ENCODE data around the gene HHLA2. TPM values are rescaled to one million over a fixed set of nuclear protein-coding genes. Genes with fewer than 3 reads are reported as not detected.

Gene HHLA2
- total RNA-seq, 1 donor: not detected

- no peak overlapping the region for H3K4me3 ChIP-seq (ENCODE audit: low read depth, low read length)
- no peak for TF ChIP-seq CTCF (IDR thresholded peaks at IDR 0.05; ENCODE audit: insufficient read depth, low read length)
- DNase-seq (ENCODE audit: low read depth): peak; percentile 44
Measured at GRCh38 chr3:108346301-108347227, 50.2 kb downstream of the HHLA2 start.

GRCh38 chr3:108352176-108352575 lies 55.8 kb downstream of the HHLA2 start:
- no peak overlapping the region for H3K4me3 ChIP-seq (ENCODE audit: low read depth, low read length)
- TF ChIP-seq CTCF (IDR thresholded peaks at IDR 0.05; ENCODE audit: insufficient read depth, low read length): no peak

GRCh38 chr3:108354562-108354961 lies 58.2 kb downstream of the HHLA2 start:
- TF ChIP-seq CTCF (IDR thresholded peaks at IDR 0.05; ENCODE audit: insufficient read depth, low read length): no peak
- no peak overlapping the region for H3K4me3 ChIP-seq (ENCODE audit: low read depth, low read length)
- DNase-seq (ENCODE audit: low read depth): no peak

More at GRCh38 chr3:108352176-108352575, 55.8 kb downstream of the HHLA2 start:
- DNase-seq (ENCODE audit: low read depth): no peak

- no peak for TF ChIP-seq CTCF (IDR thresholded peaks at IDR 0.05; ENCODE audit: insufficient read depth, low read length)
- no peak for DNase-seq (ENCODE audit: low read depth)
- no peak overlapping the region for H3K4me3 ChIP-seq (ENCODE audit: low read depth, low read length)
Measured at GRCh38 chr3:108357042-108357441, 60.7 kb downstream of the HHLA2 start.

DNA sequence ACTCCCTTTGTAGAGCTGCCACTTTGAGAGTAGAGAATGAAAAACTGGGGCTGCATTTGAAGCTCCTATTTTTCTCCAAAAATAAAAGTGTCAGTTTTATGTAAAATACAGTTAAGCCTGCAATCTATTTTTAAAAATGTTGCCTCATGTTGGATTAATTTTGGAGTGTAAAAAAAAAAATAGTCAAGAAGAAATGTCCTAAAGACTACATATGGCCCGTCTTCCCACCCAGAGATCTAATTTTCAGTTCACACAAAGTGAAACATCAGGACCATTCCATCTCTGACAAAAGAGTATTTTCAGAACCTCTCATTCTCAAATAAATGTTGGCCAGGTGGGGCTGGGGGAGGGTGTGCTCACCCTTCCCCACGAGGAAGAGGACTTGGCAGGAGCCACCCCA lies 62.7 kb downstream of the HHLA2 start:
- no peak overlapping the region for H3K4me3 ChIP-seq (ENCODE audit: low read depth, low read length)
- no peak for TF ChIP-seq CTCF (IDR thresholded peaks at IDR 0.05; ENCODE audit: insufficient read depth, low read length)
- DNase-seq (ENCODE audit: low read depth): no peak

GRCh38 chr3:108376026-108376425 lies 79.7 kb downstream of the HHLA2 start:
- DNase-seq (ENCODE audit: low read depth): no peak
- no peak overlapping the region for H3K4me3 ChIP-seq (ENCODE audit: low read depth, low read length)
- no peak for TF ChIP-seq CTCF (IDR thresholded peaks at IDR 0.05; ENCODE audit: insufficient read depth, low read length)

Measured in fibroblast of the aortic adventitia (primary cell).